Activated T-cell treated with anti-CD3 and anti-CD28 coated beads, Interleukin-2, amount 50 U/mL, for 72 hours (primary cell): Measurements from ENCODE around the gene ARRDC1. TPM values are rescaled to one million over a fixed set of nuclear protein-coding genes. Genes with fewer than 3 reads are reported as not detected.

Experiments
- ATAC-seq, 2 donors: fragments of 150-1000 bp; cut with Tn5 transposase; replicated peaks in 1 of 2; 2 replicates each; pipeline ENCODE4 v1.10.0; 2021; ENCODE audit warnings: moderate library complexity in 2 of 2, mild to moderate bottlenecking in 1 of 2
- DNase-seq, 2 donors: peaks; one replicate each; pipeline ENCODE4 v3.0.0; 2021 to 2022; ENCODE audit warnings: mixed read lengths in 1 of 2
- H3K27ac Mint-ChIP-seq: one replicate; pipeline ENCODE4 v1.8.0; 2022; ENCODE audit warnings: mild to moderate bottlenecking, moderate library complexity, mixed read lengths
- H3K27me3 Mint-ChIP-seq: one replicate; pipeline ENCODE4 v1.8.0; 2022; ENCODE audit warnings: low read depth, mixed read lengths
- H3K36me3 Mint-ChIP-seq, 2 donors: one replicate each; pipeline ENCODE4 v1.8.0; 2022; ENCODE audit warnings: mixed read lengths in 2 of 2, mild to moderate bottlenecking in 1 of 2; ENCODE audit not compliant: insufficient read depth in 2 of 2
- H3K4me1 Mint-ChIP-seq: one replicate; pipeline ENCODE4 v1.8.0; 2022; ENCODE audit warnings: low read depth, mixed read lengths
- H3K4me3 Mint-ChIP-seq, 2 donors: one replicate each; pipeline ENCODE4 v1.8.0; 2022; ENCODE audit warnings: mild to moderate bottlenecking in 2 of 2, mixed read lengths in 2 of 2, moderate library complexity in 2 of 2
- H3K9me3 Mint-ChIP-seq, 2 donors: one replicate each; pipeline ENCODE4 v1.8.0; 2022; ENCODE audit warnings: mixed read lengths in 2 of 2
- total RNA-seq, 2 donors: library from RNA; stranded (reverse); gene quantifications; one replicate each; pipeline ENCODE4 v1.2.3, GENCODE V29; 2022

The ARRDC1 gene
- total RNA-seq, 2 donors from 2014 or later, result 45.3 to 47.2 TPM

- no peaks in the 10 kb centered on the region for H3K36me3 Mint-ChIP-seq
- no peak overlapping the region for H3K4me3 Mint-ChIP-seq
- no peak overlapping the region for H3K27ac Mint-ChIP-seq
- no peaks in the 10 kb centered on the region for H3K9me3 Mint-ChIP-seq
- H3K27me3 Mint-ChIP-seq, result no peaks in the 10 kb centered on the region
- ATAC-seq (no peak), DNase-seq (no peak)
- H3K4me1 Mint-ChIP-seq, result peaks cover 46% of the 10 kb centered on the region
Measured at GRCh38 chr9:137663584-137663983, 58.1 kb downstream of the ARRDC1 start.

- Mint-ChIP-seq H3K4me3 (no peak overlapping the region), H3K4me1 (peaks cover 46% of the 10 kb centered on the region), H3K9me3 (no peaks in the 10 kb centered on the region), H3K27me3 (no peaks in the 10 kb centered on the region), H3K36me3 (peaks cover 4% of the 10 kb centered on the region in 2 donors), H3K27ac (no peak overlapping the region)
- no peak for DNase-seq
- ATAC-seq, result no peak
Measured at GRCh38 chr9:137664676-137665075, 59.2 kb downstream of the ARRDC1 start.

Other genes with a start within 250 kb of the ARRDC1 start
- 10 to 100 TPM; 23.7 to 26.0 TPM for gene EXD3, start 182.5 kb upstream of the ARRDC1 start, total RNA-seq
- gene NOXA1, start 182.3 kb upstream of the ARRDC1 start, total RNA-seq, result 1 to 10 TPM; 1.4 to 1.8 TPM
- gene ENTPD8, start 164.3 kb upstream of the ARRDC1 start, total RNA-seq, result not detected
- 10 to 100 TPM; 20.0 to 28.5 TPM for gene NSMF, start 146.4 kb upstream of the ARRDC1 start, total RNA-seq
- gene PNPLA7, start 55.3 kb upstream of the ARRDC1 start, total RNA-seq, result 1 to 10 TPM; 6.8 to 8.2 TPM
- gene MRPL41, start 53.8 kb upstream of the ARRDC1 start, total RNA-seq, result 10 to 100 TPM; 26.6 to 28.4 TPM
- 10 to 100 TPM; 32.8 to 41.9 TPM for gene DPH7, start 26.8 kb upstream of the ARRDC1 start, total RNA-seq
- 10 to 100 TPM; 27.4 to 34.5 TPM for gene ZMYND19, start 15.2 kb upstream of the ARRDC1 start, total RNA-seq
- 10 to 100 TPM; 67.5 to 69.3 TPM for gene EHMT1, start 13.3 kb downstream of the ARRDC1 start, total RNA-seq